PC-9 (cell line): ENCODE results near the gene SDF2. TPM values are rescaled to one million over a fixed set of nuclear protein-coding genes. Genes with fewer than 3 reads are reported as not detected.

Source experiments
- BruUV-seq: library from RNA; stranded (reverse); fragments of 400-500 nt; replicated peaks from 2 replicates; lab custom pipeline; 2021; lab: Mats Ljungman, UMichigan
- CTCF ChIA-PET: fragments of 300-600 bp; sonication (Branson Sonifier 250); formaldehyde crosslinking; loops from one replicate; lab custom pipeline; 2022; ENCODE audit warnings: antibody characterized with exemption; lab: Charles Lee
- POLR2A ChIA-PET: fragments of 300-600 bp; sonication (Branson Sonifier 250); formaldehyde crosslinking; loops from one replicate; lab custom pipeline; 2022; ENCODE audit warnings: antibody characterized with exemption; ENCODE audit not compliant: unreplicated experiment; lab: Charles Lee
- DNase-seq, 2 experiments: peaks; one replicate each; pipeline versions ENCODE4 v3.0.0 to v3.0.0-alpha.2; 2015 to 2022; ENCODE audit warnings: mixed read lengths in 1 of 2
- H2AFZ ChIP-seq: fragments of 200-600 bp; sonication (generic); 2 replicates; pipeline ENCODE4 v1.8.1; 2017; ENCODE audit warnings: antibody characterized with exemption
- H3F3A ChIP-seq: fragments of 200-600 bp; sonication (generic); 2 replicates; pipeline ENCODE4 v1.8.1; 2017; ENCODE audit warnings: antibody characterized with exemption, mild to moderate bottlenecking, low read depth; ENCODE audit not compliant: insufficient read depth
- H3K27ac ChIP-seq: fragments of 200-600 bp; sonication (generic); 2 replicates; pipeline ENCODE4 v1.6.1; 2016; ENCODE audit warnings: mixed run types
- H3K27me3 ChIP-seq: fragments of 200-600 bp; sonication (generic); 2 replicates; pipeline ENCODE4 v1.6.1; 2016; ENCODE audit warnings: low read depth, mixed run types; ENCODE audit not compliant: insufficient read depth
- H3K36me3 ChIP-seq: fragments of 200-600 bp; sonication (generic); 2 replicates; pipeline ENCODE4 v1.6.1; 2016; ENCODE audit warnings: low read depth, mixed run types
- H3K4me1 ChIP-seq: fragments of 200-600 bp; sonication (generic); replicated peaks from 2 replicates; pipeline ENCODE4 v1.6.1; 2016; ENCODE audit warnings: mixed run types; ENCODE audit not compliant: insufficient read depth
- H3K4me2 ChIP-seq: fragments of 200-600 bp; sonication (generic); 2 replicates; pipeline ENCODE4 v1.6.1; 2017; ENCODE audit warnings: mixed run types
- H3K4me3 ChIP-seq: fragments of 200-600 bp; sonication (generic); 2 replicates; pipeline ENCODE4 v1.6.1; 2016; ENCODE audit warnings: mixed run types
- H3K79me2 ChIP-seq: fragments of 200-600 bp; sonication (generic); 2 replicates; pipeline ENCODE4 v1.6.1; 2017; ENCODE audit warnings: low read depth, mixed run types
- H3K9me2 ChIP-seq: fragments of 200-600 bp; sonication (generic); 2 replicates; pipeline ENCODE4 v1.8.1; 2017; ENCODE audit warnings: mild to moderate bottlenecking; ENCODE audit not compliant: insufficient read depth
- H3K9me3 ChIP-seq: fragments of 200-600 bp; sonication (generic); 2 replicates; pipeline ENCODE4 v1.8.1; 2016; ENCODE audit warnings: low read depth; ENCODE audit not compliant: insufficient read depth
- H4K20me1 ChIP-seq: fragments of 200-600 bp; sonication (generic); 2 replicates; pipeline ENCODE4 v1.8.1; 2017; ENCODE audit not compliant: insufficient read depth
- CTCF ChIP-seq: fragments of 200-600 bp; sonication (generic); conservative IDR thresholded peaks from 2 replicates; pipeline ENCODE4 v1.6.1; 2017; ENCODE audit warnings: mixed run types, antibody characterized with exemption, mild to moderate bottlenecking, moderate library complexity
- EZH2 ChIP-seq: fragments of 200-600 bp; sonication (generic); IDR thresholded peaks from 2 replicates; pipeline ENCODE4 v1.8.0; 2017; ENCODE audit warnings: antibody characterized with exemption, low read depth
- intact Hi-C: fragments of 100-400 bp; cut with micrococcal nuclease; formaldehyde crosslinking; loops from one replicate; pipeline ENCODE4 v1.10.0; 2022; ENCODE audit not compliant: unreplicated experiment
- total RNA-seq: library from RNA; stranded (reverse); gene quantifications from 2 replicates; pipeline ENCODE4 v1.2.3, GENCODE V29; 2021

The SDF2 gene
- total RNA-seq, 1 experiment from 2014 or later, result 43.7 TPM

GRCh38 chr17:28618464-28618863 lies 43.2 kb downstream of the SDF2 start:
- Histone ChIP-seq H3K9me3 (no peaks in the 10 kb centered on the region), H3K4me2 (no peak overlapping the region), H3K79me2 (no peaks in the 10 kb centered on the region), H3K27me3 (no peaks in the 10 kb centered on the region), H3F3A (no peaks in the 10 kb centered on the region; the same call in 1 of the 2 replicates), H2AFZ (no peak overlapping the region), H3K27ac (no peak overlapping the region), H3K4me1 (no peaks in the 10 kb centered on the region), H3K9me2 (no peaks in the 10 kb centered on the region), H4K20me1 (no peaks in the 10 kb centered on the region; the same call in 1 of the 2 replicates), H3K36me3 (peaks cover 37% of the 10 kb centered on the region), H3K4me3 (no peak overlapping the region)
- ChIA-PET CTCF (no interaction called here), POLR2A (interaction anchor here (0.7 kb wide), 1 partner anchor 12 kb away, joined by 3 read pairs; no protein-coding TSS in a partner anchor)
- intact Hi-C loops, result no loop called here
- TF ChIP-seq EZH2 (no peak), CTCF (no peak)
- no TSS peak for BruUV-seq
- no peak for DNase-seq

DNA sequence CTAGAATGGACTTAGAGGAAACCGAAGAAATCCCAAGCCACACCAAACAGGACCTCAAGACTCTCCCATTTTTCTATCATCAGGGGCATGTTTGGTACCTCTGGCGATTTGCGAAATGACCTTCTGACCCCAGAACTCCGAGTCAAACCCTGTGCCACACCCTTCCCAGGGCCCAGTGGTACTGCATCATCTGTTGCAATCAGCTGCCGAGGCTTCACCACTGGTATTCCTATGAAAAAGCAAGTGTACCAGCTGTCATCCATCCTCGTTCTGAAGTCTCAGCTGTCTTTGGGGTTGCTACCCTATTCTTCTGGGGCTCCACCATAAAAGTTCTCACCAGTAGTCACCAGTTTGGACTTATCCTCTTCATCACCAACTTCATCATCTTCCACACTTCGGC lies 45.4 kb downstream of the SDF2 start:
- intact Hi-C loops, result no loop called here
- Histone ChIP-seq H3K9me3 (no peaks in the 10 kb centered on the region), H3K9me2 (no peaks in the 10 kb centered on the region), H4K20me1 (no peaks in the 10 kb centered on the region), H3K4me1 (no peaks in the 10 kb centered on the region), H2AFZ (no peak overlapping the region), H3K4me2 (no peak overlapping the region), H3K4me3 (no peak overlapping the region), H3K79me2 (no peaks in the 10 kb centered on the region), H3K36me3 (peaks cover 28% of the 10 kb centered on the region), H3K27me3 (no peaks in the 10 kb centered on the region), H3F3A (no peaks in the 10 kb centered on the region; the same call in 1 of the 2 replicates), H3K27ac (no peak overlapping the region)
- no TSS peak for BruUV-seq
- ChIA-PET CTCF (no interaction called here), POLR2A (no interaction called here)
- DNase-seq, result no peak
- TF ChIP-seq CTCF, result no peak
- TF ChIP-seq EZH2, result no peak

DNA sequence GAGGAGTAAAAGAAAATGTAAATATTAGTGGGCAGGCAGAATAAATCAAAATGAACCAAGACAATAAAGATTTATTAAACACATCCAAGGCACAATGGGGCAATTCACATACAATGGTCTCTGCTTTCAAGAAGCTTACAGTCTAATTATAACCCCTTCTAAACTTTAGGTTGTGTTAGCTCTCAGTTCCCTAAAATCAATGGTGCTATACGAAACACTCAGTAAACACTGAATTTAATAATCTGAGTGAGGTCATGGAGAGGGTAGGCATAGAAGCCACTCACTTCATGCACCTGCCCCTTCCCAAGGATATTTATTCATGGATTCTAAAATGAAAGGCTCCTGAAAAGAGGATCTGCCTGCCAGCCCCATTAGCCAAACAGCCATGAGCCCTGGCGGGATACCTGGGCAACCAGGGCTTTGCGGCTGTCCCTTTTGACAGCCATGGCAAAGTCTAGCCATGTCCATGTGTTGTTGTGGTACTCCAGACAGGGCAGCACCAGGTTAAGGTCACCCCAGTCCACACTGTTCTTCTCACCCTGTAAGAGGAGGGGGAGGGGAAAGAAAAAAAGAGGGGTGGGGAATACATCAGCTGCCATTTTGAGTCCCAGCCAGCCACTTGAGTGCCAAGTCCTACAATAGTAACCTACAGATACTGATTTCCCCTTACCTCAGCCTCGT lies 46.3 kb downstream of the SDF2 start:
- H3K9me3 ChIP-seq, result no peaks in the 10 kb centered on the region
- no peaks in the 10 kb centered on the region for H3K79me2 ChIP-seq
- H3K9me2 ChIP-seq, result no peaks in the 10 kb centered on the region
- no peaks in the 10 kb centered on the region for H3K4me1 ChIP-seq
- TF ChIP-seq CTCF (no peak), EZH2 (no peak)
- H3K36me3 ChIP-seq, result peaks cover 28% of the 10 kb centered on the region
- no peaks in the 10 kb centered on the region for H4K20me1 ChIP-seq
- DNase-seq, result no peak
- no peaks in the 10 kb centered on the region for H3K27me3 ChIP-seq
- ChIA-PET CTCF (no interaction called here), POLR2A (no interaction called here)
- H3K4me3 ChIP-seq, result no peak overlapping the region
- no peak overlapping the region for H3K4me2 ChIP-seq
- BruUV-seq, result no TSS peak
- no peak overlapping the region for H3K27ac ChIP-seq
- H2AFZ ChIP-seq, result no peak overlapping the region
- no peaks in the 10 kb centered on the region; the same call in 1 of the 2 replicates for H3F3A ChIP-seq
- intact Hi-C loops, result no loop called here
